ENCODE results near the gene RCSD1.

- TF ChIP-seq CTCF (IDR thresholded peaks at IDR 0.05), result no peak
- no peak for TF ChIP-seq CREB1 (CRISPR knock-in tag; IDR thresholded peaks at IDR 0.05)
- TF ChIP-seq HMGXB4 (CRISPR knock-in tag; IDR thresholded peaks at IDR 0.05), result no peak
- TF ChIP-seq SMAD4 (CRISPR knock-in tag; IDR thresholded peaks at IDR 0.05), result no peak
- TF ChIP-seq CBFB (CRISPR knock-in tag; IDR thresholded peaks at IDR 0.05; ENCODE audit: low read depth), result no peak
- no peak for TF ChIP-seq MAX (CRISPR knock-in tag; IDR thresholded peaks at IDR 0.05)
- no peak for TF ChIP-seq JUN (CRISPR knock-in tag; IDR thresholded peaks at IDR 0.05)
- no peak for TF ChIP-seq ZNF219 (CRISPR knock-in tag; IDR thresholded peaks at IDR 0.05; ENCODE audit: borderline replicate concordance)
- TF ChIP-seq ELF4 (CRISPR knock-in tag; IDR thresholded peaks at IDR 0.05; ENCODE audit: low read depth), result no peak
Measured at GRCh38 chr1:167748906-167749305, 118.9 kb downstream of the RCSD1 start.

Data from WTC11 (cell line).